Neural cell (in vitro differentiated cells): Measurements from ENCODE around the gene RBMS3. TPM values are rescaled to one million over a fixed set of nuclear protein-coding genes. Genes with fewer than 3 reads are reported as not detected.

Experiments used
- H2AFZ ChIP-seq: fragments of 200-600, 300-800 bp; sonication (generic), shearing (Covaris generic); 2 replicates; pipeline ENCODE4 v1.6.0; 2014; ENCODE audit warnings: low read depth, mild to moderate bottlenecking, antibody characterized with exemption, low read length, moderate library complexity
- H3F3A ChIP-seq: fragments of 200-600 bp; shearing (Covaris generic); 2 replicates; pipeline ENCODE4 v1.6.1; 2016; ENCODE audit warnings: mild to moderate bottlenecking, moderate library complexity, mixed read lengths, antibody characterized with exemption, low read length; ENCODE audit not compliant: insufficient read depth, poor library complexity, severe bottlenecking
- H3K27ac ChIP-seq: fragments of 200-600, 300-800 bp; sonication (generic), shearing (Covaris generic); 2 replicates; pipeline ENCODE4 v1.5.1; 2014; ENCODE audit warnings: mild to moderate bottlenecking, low read length, moderate library complexity
- H3K27me3 ChIP-seq: fragments of 300-800, 200-600 bp; sonication (generic), shearing (Covaris generic); 2 replicates; pipeline ENCODE4 v1.6.0; 2014; ENCODE audit warnings: mild to moderate bottlenecking, low read depth, low read length, moderate library complexity; ENCODE audit not compliant: insufficient read depth
- H3K36me3 ChIP-seq: fragments of 300-800, 200-600 bp; sonication (generic), shearing (Covaris generic); 2 replicates; pipeline ENCODE4 v1.5.1; 2014; ENCODE audit warnings: mild to moderate bottlenecking, antibody characterized with exemption, low read length, moderate library complexity; ENCODE audit not compliant: insufficient read depth
- H3K4me2 ChIP-seq: fragments of 300-800, 200-600 bp; sonication (generic), shearing (Covaris generic); 2 replicates; pipeline ENCODE4 v1.6.0; 2014; ENCODE audit warnings: mild to moderate bottlenecking, low read length
- H3K4me3 ChIP-seq: fragments of 300-800, 200-600 bp; sonication (generic), shearing (Covaris generic); 2 replicates; pipeline ENCODE4 v1.5.1; 2014; ENCODE audit warnings: mild to moderate bottlenecking, low read length, moderate library complexity
- H3K79me2 ChIP-seq: fragments of 200-600 bp; shearing (Covaris generic); replicated peaks from 2 replicates; pipeline ENCODE4 v1.6.0; 2014; ENCODE audit warnings: mild to moderate bottlenecking, low read length, moderate library complexity; ENCODE audit not compliant: insufficient read depth
- H3K9ac ChIP-seq: fragments of 300-800, 200-600 bp; sonication (generic), shearing (Covaris generic); 2 replicates; pipeline ENCODE4 v1.6.1; 2016; ENCODE audit warnings: mild to moderate bottlenecking, low read length, mixed read lengths
- H3K9me2 ChIP-seq: fragments of 200-600 bp; shearing (Covaris generic); 2 replicates; pipeline ENCODE4 v1.6.1; 2016; ENCODE audit warnings: mild to moderate bottlenecking, low read length, mixed read lengths; ENCODE audit not compliant: insufficient read depth
- H3K9me3 ChIP-seq: fragments of 200-600, 300-800 bp; sonication (generic), shearing (Covaris generic); 2 replicates; pipeline ENCODE4 v1.6.1; 2016; ENCODE audit warnings: mild to moderate bottlenecking, mixed run types, low read length, moderate library complexity, mixed read lengths
- H4K20me1 ChIP-seq: fragments of 200-600 bp; shearing (Covaris generic); 2 replicates; pipeline ENCODE4 v1.6.1; 2016; ENCODE audit warnings: mild to moderate bottlenecking, mixed run types; ENCODE audit not compliant: insufficient read depth
- EZH2 ChIP-seq: fragments of 200-600, 300-800 bp; shearing (Covaris generic), sonication (generic); IDR thresholded peaks from 2 replicates; pipeline ENCODE4 v1.6.1; 2014; ENCODE audit warnings: antibody characterized with exemption, low read length, borderline replicate concordance, mild to moderate bottlenecking; ENCODE audit not compliant: insufficient read depth, poor library complexity, severe bottlenecking
- POLR2AphosphoS5 ChIP-seq: IDR thresholded peaks from 2 replicates; pipeline ENCODE4 v1.6.1; 2012
- RAD21 ChIP-seq: fragments of 450-650 bp; conservative IDR thresholded peaks from 2 replicates; pipeline ENCODE4 v1.6.1; 2014; ENCODE audit warnings: antibody characterized with exemption, mild to moderate bottlenecking, moderate library complexity
- SMC3 ChIP-seq: fragments of 450-650 bp; conservative IDR thresholded peaks from 2 replicates; pipeline ENCODE4 v1.6.1; 2014; ENCODE audit warnings: antibody characterized with exemption, mild to moderate bottlenecking, moderate library complexity; ENCODE audit not compliant: poor library complexity
- TAF1 ChIP-seq: IDR thresholded peaks from 2 replicates; pipeline ENCODE4 v1.6.1; 2012; ENCODE audit warnings: low read depth
- polyA plus RNA-seq: library from polyadenylated mRNA; depleted of rRNA; stranded (reverse); fragments of >200 nt; gene quantifications from 2 replicates; pipeline ENCODE4 v1.2.3, GENCODE V29; 2014
- TF ChIP-seq, protein P1 (sequence below): IDR thresholded peaks from 2 replicates; pipeline ENCODE4 v1.6.1; 2012; ENCODE audit warnings: borderline replicate concordance

RBMS3 gene
- polyA plus RNA-seq, 1 donor from 2014 or later: 0.53 TPM

DNA sequence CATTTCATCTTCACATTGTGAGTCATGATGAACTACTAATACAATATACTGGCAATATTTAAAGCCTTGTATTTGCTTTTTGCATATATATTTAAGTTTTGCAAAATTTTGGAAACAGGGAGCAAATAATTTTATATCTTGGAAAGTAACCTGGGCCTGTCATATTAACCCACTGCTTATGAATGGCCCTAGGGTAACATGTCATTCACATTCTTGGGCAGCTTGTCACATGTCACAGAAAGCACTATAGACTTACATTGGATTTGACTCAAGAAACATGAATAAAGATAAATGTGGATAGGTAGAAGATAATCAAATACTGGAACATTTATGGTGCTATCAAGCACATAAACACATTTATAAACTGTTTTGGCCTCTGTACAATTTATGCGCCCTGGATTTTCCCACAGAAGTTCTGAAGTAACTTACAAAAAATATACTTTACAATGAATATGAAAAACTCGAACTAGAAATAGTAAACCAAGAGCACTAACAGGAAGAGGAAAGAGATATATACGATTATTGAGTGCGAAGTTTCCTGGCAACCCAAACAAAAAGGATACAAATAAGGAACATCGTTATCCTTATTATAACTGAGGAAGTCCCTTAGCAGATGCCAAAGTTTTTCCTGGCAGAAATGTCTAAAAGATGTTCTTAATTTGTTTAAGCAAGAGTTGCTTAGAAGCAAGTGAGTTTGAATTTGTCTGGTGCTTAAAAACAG is 257.2 kb downstream of the RBMS3 start:
- Histone ChIP-seq H3K4me2 (no peak overlapping the region), H3K9me3 (no peaks in the 10 kb centered on the region), H3K4me3 (no peak overlapping the region), H4K20me1 (no peaks in the 10 kb centered on the region), H3K9me2 (no peaks in the 10 kb centered on the region), H3K36me3 (no peaks in the 10 kb centered on the region), H3K9ac (no peak overlapping the region), H3F3A (no peaks in the 10 kb centered on the region), H2AFZ (no peak overlapping the region), H3K27ac (no peak overlapping the region), H3K79me2 (no peaks in the 10 kb centered on the region), H3K27me3 (no peaks in the 10 kb centered on the region)
- TF ChIP-seq EZH2 (no peak), RAD21 (no peak)

DNA sequence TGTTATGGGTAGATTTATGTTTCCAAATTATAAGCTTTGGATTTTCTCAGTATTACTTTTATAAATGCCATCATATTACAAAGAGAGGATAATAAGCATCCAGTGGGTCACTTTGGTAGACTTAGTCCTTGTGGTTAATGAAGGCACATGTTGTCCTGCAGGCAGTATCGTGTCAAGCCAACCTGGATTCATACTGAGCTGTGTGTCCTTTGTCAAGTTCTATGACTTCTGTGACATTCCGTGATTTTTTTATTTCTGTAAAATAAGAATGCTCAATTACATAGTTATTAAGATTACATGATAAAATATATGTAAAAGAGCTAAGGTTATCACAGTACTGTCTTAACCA is 257.7 kb downstream of the RBMS3 start:
- Histone ChIP-seq H3K9me3 (no peaks in the 10 kb centered on the region), H3K4me3 (no peak overlapping the region), H4K20me1 (no peaks in the 10 kb centered on the region), H3K36me3 (no peaks in the 10 kb centered on the region), H2AFZ (no peak overlapping the region), H3K9ac (no peak overlapping the region), H3K27me3 (no peaks in the 10 kb centered on the region), H3F3A (no peaks in the 10 kb centered on the region), H3K4me2 (no peak overlapping the region), H3K9me2 (no peaks in the 10 kb centered on the region), H3K27ac (no peak overlapping the region), H3K79me2 (no peaks in the 10 kb centered on the region)
- no peak for TF ChIP-seq RAD21
- no peak for TF ChIP-seq SMC3
- TF ChIP-seq TAF1: no peak
- TF ChIP-seq POLR2AphosphoS5: no peak

DNA sequence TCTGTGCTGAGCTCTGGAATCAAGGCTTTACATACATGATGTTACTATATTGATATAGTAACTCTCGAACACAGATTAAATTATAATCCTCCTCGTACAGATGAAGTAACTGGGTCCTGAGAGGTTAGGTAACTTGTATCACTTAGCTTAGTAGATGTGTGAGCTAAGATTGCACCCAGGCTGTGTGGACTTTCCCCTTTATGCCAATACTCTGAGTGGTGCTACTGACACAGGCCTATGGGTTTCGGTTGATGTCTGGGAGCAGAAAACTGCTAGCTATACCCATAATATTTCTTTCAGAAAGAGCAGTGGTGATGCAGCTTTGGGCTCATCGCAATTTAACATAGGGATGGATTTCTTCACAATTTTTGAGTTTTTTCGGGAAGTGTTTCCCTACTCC is 259.7 kb downstream of the RBMS3 start:
- Histone ChIP-seq H3K9me2 (no peaks in the 10 kb centered on the region), H3K4me2 (no peak overlapping the region), H2AFZ (no peak overlapping the region), H3K79me2 (no peaks in the 10 kb centered on the region), H3K27ac (no peak overlapping the region), H3K9me3 (no peaks in the 10 kb centered on the region), H4K20me1 (no peaks in the 10 kb centered on the region), H3K27me3 (no peaks in the 10 kb centered on the region), H3K36me3 (no peaks in the 10 kb centered on the region), H3K9ac (no peak overlapping the region), H3F3A (no peaks in the 10 kb centered on the region), H3K4me3 (no peak overlapping the region)
- TF ChIP-seq, protein P1, sequence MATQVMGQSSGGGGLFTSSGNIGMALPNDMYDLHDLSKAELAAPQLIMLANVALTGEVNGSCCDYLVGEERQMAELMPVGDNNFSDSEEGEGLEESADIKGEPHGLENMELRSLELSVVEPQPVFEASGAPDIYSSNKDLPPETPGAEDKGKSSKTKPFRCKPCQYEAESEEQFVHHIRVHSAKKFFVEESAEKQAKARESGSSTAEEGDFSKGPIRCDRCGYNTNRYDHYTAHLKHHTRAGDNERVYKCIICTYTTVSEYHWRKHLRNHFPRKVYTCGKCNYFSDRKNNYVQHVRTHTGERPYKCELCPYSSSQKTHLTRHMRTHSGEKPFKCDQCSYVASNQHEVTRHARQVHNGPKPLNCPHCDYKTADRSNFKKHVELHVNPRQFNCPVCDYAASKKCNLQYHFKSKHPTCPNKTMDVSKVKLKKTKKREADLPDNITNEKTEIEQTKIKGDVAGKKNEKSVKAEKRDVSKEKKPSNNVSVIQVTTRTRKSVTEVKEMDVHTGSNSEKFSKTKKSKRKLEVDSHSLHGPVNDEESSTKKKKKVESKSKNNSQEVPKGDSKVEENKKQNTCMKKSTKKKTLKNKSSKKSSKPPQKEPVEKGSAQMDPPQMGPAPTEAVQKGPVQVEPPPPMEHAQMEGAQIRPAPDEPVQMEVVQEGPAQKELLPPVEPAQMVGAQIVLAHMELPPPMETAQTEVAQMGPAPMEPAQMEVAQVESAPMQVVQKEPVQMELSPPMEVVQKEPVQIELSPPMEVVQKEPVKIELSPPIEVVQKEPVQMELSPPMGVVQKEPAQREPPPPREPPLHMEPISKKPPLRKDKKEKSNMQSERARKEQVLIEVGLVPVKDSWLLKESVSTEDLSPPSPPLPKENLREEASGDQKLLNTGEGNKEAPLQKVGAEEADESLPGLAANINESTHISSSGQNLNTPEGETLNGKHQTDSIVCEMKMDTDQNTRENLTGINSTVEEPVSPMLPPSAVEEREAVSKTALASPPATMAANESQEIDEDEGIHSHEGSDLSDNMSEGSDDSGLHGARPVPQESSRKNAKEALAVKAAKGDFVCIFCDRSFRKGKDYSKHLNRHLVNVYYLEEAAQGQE: no peak
- TF ChIP-seq RAD21: no peak
